CMK (cell line): ENCODE measurements around the gene CPED1.
A peak's percentile ranks its signal among the peaks of the same experiment; 100 is the strongest.
"Not testable (repeated sequence)": the region's sequence is repeated elsewhere in the genome, so short reads cannot be mapped to it uniquely, and the experiment has no call there.

Experiments
- DNase-seq: peaks from one replicate; pipeline ENCODE4 v3.0.0-alpha.2; 2010; ENCODE audit warnings: low read depth

CPED1 gene

GRCh38 chr7:121097577-121097976 is 109.1 kb downstream of the CPED1 start:
- no peak for DNase-seq

DNA sequence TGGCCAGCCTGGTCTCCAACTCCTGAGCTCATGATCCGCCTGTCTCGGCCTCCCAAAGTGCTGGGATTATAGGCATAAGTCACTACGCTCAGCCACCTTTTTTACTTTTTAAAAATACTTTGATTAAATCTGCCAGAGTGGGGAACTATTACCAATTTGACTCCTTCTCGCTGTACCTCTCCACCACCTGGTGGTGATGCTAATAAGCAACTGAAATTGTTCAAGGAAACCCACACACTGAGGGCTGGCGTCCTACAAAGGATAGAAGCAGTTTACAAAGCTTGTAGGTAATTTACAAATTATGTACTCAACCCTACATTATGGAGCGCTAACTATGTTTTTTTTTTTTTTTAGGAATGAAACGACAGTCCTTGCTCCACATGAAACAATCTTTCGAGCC is 111.1 kb downstream of the CPED1 start:
- DNase-seq = no peak

GRCh38 chr7:121101083-121101482 is 112.6 kb downstream of the CPED1 start:
- no peak for DNase-seq

DNA sequence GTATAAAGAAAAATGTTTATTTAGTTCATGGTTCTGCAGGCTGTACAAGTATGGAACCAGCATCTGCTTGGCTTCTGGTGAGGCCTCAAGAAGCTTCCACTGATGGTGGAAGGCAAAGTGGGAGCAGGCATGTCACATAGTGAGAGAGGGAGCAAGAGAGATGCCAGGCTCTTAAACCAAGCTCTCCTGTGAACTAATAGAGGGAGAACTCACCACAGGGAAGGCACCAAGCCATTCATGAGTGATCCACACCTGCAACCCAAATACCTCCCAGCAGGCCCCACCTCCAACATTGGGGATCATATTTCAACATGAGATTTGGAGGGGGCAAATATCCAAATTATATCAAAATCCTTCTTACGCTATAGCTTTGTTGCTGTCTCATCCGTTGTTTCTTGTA is 113.1 kb downstream of the CPED1 start:
- no peak for DNase-seq

- no peak for DNase-seq
Observed at GRCh38 chr7:121102619-121103018, 114.1 kb downstream of the CPED1 start.

GRCh38 chr7:121103086-121103485 is 114.6 kb downstream of the CPED1 start:
- no peak for DNase-seq

- DNase-seq = no peak
Observed at GRCh38 chr7:121103579-121103978, 115.1 kb downstream of the CPED1 start.

DNA sequence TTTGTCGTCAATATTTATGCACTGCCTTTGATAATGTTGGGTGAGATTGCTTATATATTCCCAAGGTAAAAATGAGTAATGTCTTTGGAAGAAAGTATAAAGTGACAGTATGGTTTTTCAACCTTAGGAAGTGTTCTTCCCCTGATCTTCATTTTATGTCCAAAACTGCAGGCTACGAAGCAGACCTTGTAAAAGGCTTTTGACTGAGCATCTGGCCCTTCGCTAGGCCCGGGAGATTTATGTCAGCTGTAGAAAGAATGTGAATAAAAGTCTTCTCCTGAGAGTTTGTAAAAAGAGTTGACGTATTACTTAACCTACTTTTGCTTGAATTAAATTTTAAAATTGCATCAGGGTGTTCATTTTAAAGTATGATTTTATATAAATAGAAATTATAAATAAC is 116.8 kb downstream of the CPED1 start:
- DNase-seq = no peak

- DNase-seq = peak; percentile 40
Observed at GRCh38 chr7:121107923-121108498, 119.5 kb downstream of the CPED1 start.

- no peak for DNase-seq
Observed at GRCh38 chr7:121109145-121109544, 120.6 kb downstream of the CPED1 start.

DNA sequence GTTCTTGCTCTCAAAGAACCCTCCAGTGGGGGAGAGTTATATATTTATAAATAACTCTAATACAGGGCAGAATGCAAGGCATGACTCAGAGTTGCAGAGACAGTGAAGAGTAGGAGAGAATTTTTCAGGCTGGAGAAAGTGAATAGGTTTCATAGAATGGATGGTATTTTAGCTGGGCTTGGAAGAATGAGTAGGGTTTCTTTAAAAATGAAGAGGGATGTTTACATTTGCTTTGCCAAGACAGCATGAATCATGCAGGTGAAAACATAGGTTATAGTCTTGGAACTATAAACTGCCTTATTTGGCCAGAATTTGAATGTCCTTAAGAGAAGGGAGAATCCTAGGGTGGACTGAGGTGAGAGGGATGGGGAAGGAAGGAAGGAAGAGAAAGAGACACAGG is 124.8 kb downstream of the CPED1 start:
- DNase-seq = no peak

GRCh38 chr7:121116396-121116795 is 127.9 kb downstream of the CPED1 start:
- DNase-seq = no peak

DNA sequence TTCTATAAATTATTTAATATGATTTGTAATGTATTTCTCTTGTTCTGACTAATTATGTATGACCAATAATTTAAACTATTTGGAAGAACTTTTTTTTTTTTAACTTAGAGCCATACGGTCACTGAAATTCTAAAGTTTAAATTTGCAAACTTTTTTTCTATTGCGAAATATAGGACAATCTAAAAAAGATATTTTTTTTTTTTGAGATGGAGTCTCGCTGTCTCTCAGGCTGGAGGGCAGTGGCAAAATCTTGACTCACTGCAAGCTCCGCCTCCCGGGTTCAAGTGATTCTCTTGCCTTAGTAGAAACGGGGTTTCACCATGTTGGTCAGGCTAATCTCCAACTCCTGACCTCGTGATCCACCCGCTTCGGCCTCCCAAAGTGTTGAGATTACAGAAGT is 130.5 kb downstream of the CPED1 start:
- no peak for DNase-seq

DNA sequence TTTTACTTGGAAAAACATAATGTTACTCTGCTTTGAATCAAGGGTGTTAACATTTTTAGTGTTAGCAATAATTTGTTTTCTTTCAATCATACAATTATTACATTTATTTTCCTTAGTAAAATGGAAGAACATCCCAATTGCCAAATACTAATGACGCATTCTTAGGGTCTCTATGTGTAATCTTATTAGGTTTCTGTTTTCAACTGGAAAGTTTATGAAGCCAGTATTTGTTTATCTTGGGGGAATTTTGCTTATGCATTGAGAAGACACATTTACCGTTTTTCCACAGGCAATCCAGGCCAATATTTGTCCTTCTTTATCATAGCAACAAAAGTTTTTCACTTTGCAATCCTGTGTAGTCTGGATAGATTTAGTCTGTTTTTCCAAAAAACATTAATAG is 134.5 kb downstream of the CPED1 start:
- DNase-seq = no peak

GRCh38 chr7:121125454-121125853 is 136.9 kb downstream of the CPED1 start:
- not testable (repeated sequence) for DNase-seq

DNA sequence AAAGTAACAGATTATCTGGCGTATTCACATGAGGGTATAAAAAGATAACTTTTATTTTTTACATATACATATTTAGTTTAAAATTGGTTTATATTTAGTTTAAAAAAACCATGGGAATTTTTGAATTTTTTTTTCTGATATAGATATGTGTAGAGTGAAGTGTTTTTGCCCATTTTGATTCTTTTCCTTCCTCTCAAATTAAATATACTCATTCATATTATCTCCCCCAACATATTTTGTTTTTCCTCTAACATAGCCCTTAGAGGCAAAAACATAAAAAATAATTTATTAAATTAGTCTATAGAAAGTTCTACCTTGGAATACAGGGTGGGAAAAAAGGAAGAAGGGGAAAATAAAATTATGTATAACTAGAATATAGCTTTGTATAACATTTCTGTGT is 137.7 kb downstream of the CPED1 start:
- no peak for DNase-seq

DNA sequence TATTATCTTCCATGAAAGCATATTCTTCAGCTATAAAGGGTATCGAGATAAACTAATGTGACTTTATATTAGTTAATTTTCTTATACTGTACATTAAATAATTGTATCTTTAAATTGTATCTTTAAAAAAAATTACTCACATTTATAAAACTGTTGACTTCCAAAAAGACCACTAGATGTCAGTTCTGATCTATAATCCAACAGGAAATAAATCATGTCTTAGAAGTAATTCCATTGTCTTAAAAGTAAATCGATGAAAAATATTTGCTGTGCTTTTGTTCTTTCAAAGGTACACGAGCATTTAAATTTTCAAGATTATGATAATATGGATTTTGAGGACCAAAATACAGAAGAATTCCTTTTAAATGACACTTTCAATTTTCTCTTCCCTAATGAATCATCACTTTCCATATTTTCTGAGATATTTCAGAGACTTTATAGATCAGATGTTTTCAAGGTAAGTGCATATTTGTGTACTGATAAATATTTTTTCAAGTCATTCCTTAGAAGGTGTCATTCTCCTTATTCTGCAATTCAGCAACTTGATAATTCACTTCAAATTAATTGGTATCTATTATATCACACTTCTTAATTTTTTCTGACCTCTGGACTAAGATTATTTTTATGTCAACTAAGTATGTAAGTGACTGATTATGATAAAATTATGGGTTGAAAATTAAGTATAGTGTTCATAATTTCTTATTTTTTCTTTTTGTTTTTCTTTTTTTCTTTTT is 138.5 kb downstream of the CPED1 start:
- DNase-seq = no peak

DNA sequence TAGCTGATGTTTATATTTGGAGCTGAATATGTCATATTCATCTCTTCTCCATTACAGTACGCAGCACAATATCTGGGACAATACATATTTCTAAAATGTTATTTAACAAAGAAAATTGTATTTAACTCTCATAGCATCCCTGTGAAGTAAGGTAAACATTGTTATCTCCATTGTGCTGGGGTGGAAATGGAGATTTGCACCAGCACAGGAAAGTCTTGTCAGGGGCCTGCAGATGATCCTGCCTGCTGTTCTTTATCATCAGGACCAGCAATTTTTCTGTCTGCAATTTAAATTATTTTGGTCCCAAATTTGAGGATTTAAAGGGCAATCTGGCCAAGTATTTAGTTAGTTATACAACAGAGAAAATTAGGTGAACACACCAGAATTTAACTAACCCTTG is 144.4 kb downstream of the CPED1 start:
- no peak for DNase-seq

DNA sequence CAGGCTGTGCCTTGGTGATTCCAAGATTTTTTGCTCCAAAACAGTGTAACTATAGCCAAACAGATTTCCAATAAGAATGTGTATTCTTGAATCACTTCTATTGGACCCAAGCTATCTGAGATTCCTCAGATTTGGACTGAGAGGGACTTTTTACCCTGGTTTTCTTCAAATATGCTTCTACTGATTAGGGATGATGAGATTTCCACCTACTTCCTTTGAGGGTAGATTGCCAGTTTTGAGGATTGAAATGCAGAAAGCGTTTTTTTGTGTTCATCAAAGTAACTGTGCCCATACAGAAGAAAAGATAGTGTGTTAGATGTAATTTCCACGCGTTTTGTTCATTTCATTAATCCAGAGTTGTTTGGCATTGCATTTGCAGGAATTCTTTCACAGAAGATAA is 144.9 kb downstream of the CPED1 start:
- DNase-seq = no peak

DNA sequence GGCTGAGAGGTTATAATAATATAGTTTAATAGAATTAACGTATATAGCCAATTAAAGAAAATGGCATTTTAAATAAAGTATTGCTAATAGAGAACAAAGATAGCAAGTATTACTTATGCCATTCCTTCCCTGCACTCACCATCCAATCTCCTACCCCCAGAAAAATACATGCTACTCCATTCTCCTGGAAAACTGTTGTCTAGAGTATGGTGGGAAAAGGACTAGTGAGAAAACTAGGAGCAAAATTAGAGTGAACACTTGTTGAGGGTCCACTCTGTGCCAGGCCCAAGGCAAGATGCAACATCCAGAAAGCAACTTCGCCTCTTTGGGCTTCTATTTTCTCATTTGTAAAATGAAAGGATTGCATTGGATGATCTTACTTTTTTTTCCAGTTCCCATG is 149.1 kb downstream of the CPED1 start:
- DNase-seq = no peak

- no peak for DNase-seq
Observed at GRCh38 chr7:121138262-121138933, 149.9 kb downstream of the CPED1 start.

DNA sequence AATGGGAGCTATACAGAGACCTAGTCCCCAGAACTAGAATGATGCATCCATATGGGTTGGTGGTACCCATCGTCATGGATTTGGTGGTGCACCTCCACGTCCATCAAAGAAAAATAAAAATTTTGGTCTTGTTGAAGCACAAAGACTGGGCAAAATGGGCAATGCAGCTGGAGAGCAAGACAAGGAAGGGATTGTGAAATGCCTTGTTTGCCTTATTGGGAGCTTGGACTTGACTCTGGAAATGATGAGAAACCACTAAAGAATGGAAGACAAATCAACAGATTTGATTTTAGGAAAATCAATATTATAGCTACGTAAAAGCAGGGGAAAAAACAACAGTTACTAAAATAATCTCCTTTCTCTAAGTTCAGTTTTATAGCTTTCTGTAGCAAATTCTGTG is 150.9 kb downstream of the CPED1 start:
- no peak for DNase-seq

DNA sequence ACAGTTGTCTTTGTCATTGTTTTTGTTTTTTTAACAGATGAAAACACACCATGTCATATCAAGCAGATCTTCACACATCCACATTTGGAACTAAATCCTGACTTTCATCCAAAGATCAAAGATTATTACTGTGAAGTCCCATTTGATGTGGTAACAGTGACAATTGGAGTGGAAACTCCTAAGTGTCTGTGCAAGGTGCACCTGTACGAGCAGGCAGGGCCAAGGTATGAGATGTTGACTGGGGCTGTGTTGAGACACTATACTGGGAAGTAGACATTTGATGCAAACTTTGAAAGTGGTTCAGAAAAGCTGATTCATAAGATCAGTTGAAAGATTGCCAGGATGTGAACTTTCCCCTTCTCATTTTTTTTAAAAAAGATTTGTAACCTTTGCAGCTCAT is 152.3 kb downstream of the CPED1 start:
- no peak for DNase-seq

GRCh38 chr7:121151774-121152221 is 163.3 kb downstream of the CPED1 start:
- DNase-seq = no peak
